GM18519 (cell line): Measurements from ENCODE around the gene INO80.

Experiments used
- ATAC-seq: cut with Tn5 transposase; IDR thresholded peaks from one replicate; pipeline ENCODE4 v1.9.1; 2021; ENCODE audit warnings: mild to moderate bottlenecking, moderate library complexity; ENCODE audit not compliant: unreplicated experiment, low FRiP score

INO80 gene

DNA sequence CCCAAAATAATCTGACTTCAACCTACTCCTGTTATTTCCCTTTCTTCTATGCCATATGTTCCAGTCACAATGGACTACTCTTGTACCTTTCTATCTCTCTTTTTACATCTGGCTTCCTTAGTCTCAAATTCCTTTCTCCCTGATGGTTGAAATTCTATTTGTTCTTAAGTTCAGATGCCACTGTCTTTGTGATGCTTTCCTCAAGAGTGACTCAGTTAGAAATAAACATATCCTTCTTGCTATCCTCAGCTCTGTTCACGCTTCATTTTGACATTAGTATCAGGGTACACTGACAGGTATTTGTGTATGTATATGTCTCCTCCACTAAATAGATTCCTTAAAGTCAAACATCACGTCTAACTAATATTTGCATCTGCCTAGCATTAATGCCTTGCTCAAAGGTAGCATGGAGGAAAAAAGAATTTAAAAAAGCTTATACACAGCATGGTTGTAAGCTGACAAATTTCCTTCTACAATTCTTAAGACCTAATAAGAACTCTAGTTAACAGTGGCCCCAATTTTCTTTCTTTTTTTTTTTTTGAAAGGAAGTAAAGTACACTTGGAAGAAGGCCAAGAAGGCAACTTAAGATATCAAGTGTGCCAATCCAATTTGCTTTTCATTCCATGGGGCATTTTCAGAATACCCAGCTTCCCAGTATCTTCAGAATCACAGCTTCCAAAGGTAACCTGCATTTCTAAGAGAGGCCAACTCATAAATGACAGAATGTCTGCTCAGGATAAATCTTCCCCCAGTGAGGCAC, 104.8 kb downstream of the INO80 start:
- ATAC-seq: no peak

DNA sequence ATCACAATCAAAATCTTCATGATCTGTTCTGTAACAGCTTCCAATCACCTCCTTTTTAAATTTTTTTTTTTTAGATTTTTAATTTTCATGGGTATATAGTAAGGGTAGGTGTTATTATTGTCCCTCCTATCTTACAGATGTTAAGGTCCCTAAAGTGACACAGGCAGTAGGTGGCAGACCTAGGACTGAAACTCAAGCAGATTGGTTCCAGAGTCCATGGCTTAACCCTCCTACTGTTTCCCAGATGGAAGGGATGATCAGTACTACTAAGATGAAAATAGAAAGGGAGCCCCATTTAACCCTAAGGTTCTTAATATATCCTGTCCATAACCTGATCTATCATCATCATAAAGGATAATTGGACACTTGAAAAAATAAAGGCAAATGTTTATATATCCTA, 105.7 kb downstream of the INO80 start:
- ATAC-seq: no peak

DNA sequence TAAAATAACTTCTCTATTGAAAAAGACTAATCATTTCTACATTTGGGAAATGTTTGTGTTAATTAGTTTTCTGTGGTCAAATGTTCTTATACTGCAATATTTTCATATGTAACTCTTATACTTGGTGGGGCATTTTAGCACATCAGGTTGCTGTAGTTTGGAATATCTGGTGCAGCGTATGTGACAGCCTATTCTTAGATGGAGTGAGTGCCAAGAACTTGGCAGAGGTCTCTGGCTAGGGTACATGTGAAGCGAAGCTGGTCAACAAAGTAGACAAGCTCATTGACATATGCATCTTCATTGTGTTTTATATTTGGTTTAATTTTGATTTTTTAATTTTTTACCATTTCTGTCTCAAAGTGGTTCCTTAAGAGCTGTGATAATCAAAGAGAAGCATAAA, 109.6 kb downstream of the INO80 start:
- no peak for ATAC-seq

DNA sequence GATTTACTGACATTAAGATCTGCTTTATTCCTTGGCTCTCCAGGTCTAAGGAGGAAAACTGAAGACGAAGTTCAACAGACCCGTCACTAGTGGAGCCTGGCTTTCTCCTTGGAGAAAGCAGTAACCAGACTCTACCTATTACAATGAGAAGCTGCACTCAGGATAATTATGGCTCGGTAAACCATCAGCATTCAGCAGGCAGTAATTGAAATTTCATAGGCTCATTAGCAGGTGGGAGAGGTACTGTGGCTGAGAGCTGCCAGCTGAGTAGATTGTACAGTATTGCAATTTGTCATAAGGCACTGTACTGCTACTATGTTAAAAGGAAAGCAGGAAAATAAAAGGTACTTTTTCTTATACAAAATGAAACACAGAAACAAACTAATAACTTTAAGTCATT, 111.6 kb downstream of the INO80 start:
- no peak for ATAC-seq

DNA sequence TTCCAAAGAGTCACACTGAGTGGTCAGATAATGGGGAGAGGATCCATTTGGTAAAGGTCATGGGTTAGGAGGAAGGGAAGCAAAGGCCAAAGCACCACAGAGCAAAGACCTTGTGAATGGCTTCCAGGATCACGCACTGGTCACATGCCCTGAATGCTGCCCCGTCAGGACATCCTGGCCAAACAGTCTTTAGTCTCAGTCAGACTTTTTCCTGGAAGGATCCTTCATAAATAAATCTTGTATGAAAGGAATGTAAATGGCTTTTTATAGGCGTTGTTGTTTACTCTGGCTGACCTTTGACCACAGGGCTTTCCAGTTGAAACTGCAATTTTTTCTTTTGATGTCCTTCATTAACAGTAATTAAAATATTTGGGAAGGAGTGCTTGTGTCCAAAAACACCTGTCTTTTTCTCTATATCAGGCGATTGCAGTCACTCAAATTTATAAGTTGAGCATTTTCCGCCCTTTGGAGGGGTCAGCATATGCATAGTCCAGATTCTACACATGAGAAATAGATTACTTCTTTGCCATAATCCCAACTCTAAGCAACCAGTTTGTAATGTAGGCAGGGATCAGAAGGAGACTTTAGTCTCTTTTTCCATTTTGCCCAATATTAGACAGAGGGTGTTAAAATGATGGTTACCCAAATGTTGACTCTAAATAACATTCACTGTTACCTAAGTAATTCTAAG, 114.4 kb downstream of the INO80 start:
- ATAC-seq: no peak

DNA sequence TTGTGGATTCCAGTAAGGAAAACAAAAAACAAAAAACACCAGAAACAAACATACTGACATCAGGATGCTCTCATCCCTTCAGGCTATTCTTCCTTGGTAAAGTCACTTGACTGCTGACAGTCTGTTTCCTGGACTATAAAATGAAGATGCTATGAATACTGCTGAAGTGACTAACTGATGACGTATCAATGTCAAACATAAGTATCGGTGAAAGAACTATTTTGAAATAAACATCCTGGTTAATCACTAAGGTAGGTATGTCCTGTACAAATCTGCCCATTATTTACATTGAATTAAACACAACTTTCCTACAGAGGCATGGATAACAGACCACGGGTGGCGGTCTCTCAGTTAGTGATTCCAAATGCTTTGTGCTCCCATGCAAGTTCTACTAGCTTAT, 116.9 kb downstream of the INO80 start:
- no peak for ATAC-seq

DNA sequence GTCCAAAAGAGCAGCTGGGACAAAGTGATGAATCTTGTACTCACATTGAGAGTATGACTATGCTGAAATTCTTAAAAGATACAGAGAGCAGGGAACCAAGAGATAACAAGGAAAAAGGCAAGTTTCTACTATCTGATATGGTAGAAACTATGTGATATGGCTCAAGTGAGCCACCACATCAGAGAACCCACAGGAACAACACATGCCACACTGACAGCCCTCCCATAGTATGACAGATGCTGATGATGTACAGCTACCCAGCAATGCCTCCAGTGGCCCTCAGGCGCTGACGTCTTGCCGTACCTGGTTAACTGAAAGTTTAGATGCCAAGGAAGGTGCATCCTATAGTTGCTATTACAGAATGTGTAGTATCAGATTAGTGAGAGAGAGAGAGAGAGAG, 120.4 kb downstream of the INO80 start:
- ATAC-seq: no peak

DNA sequence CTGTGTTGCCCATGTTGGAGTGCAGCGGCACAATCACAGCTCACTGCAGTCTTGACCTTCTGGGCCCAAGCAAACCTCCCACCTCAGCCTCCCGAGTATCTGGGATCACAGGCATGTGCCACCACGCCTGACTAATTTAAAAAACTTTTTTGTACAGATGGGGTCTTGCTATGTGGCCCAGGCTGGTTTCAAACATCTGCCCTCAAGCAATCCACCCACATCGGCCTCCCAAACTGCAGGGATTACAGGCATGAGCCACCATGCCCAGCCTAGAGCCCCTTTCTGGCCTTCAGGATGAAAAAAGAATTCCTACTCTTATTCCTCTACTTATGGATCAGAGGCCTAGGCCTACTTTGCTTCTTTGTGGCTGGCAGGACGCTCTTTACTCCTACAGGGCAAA, 123.3 kb downstream of the INO80 start:
- ATAC-seq: no peak

DNA sequence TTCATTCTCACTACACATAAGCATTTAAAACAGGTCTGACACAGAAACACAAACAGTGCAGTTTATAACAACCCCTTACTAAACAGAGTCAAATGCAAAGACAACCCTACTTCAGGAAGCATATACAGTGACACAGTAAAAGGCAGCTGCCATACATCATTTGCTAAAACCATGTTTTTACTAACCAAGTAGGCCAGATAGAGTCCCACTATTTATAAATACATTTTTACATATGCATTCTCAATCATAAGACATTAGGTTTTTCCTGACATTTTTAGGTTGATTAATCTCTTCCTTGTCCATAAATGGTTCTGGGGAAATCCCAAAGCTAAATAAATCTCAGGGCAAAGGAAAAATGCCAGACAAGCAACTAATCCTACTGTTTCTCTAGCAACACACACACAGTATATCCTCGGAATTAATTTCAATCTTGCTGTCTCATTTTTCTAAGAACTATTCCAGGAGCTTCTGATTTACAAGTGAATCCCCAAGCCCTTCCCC, 123.8 kb downstream of the INO80 start:
- no peak for ATAC-seq

DNA sequence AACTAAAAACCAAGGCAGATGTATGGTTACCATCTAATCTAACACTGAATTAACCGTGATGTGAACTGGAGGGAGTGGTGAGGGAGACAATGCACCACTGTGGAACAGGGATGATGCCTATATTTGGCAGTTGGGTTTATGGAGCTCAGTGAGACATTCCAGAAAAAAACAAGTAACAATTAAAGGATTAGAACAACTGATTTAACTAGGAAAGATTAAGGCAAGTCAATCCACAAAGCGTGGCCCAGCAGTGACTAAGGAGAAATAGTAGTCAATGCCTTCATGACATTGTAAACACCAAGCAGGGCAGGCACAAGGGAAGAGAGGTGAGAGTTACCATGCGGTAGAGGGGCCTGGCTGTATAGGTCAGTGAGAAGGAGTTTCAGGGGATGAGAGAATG, 124.7 kb downstream of the INO80 start:
- ATAC-seq: no peak

DNA sequence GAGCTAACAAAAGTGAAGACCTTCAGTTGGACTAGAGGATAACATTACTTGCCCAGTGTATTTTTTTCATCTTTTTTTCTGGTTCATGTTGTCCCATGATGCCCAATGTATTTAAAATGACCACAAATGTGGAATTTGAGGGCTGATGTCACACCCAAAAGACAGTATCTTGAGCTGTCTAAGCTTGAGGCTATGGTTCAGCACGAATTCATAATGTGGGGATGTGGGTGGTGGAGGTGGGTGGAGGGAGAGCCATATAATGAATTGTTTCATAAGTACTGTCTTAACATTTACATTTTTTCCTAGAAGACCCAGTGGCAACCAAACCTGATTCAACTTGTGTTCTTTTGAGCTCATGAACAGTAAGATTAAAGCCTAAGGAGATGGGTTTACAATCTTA, 125.3 kb downstream of the INO80 start:
- ATAC-seq: no peak

DNA sequence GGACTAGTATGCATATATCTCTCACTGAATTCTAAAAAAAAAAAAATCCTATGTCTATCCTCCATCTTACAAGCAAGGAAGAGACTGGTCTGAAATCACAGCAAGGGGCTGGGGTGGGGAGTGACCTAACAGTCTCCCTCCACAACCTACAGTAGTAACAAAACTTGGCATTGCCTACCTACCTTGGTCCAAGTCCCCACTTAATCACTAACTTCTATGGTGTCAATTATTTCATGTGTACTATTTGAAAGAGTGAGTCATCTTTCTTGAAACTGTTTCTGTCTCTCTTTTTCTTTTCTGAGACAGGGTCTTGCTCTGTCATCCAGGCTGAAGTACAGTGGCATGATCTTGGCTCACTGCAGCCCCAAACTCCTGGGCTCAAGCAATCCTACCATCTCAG, 126.0 kb downstream of the INO80 start:
- no peak for ATAC-seq

DNA sequence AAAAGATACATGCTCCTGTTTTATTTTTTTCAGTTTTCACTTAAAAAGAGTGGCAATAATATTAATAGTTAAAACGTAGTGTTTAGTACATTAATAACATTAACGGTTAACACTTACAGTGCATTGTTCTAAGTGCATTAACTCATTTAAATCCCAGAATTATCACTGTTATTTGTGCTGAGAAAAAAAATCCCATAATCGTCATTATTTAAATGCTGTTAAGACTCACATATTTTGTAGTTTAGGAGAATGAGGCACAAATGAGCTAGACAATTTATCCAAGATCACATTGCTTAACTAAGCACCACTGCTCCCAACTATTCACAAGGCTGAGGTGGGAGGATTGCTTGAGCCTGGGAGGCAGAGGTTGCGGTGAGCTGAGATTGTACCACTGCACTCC, 127.9 kb downstream of the INO80 start:
- ATAC-seq: no peak

DNA sequence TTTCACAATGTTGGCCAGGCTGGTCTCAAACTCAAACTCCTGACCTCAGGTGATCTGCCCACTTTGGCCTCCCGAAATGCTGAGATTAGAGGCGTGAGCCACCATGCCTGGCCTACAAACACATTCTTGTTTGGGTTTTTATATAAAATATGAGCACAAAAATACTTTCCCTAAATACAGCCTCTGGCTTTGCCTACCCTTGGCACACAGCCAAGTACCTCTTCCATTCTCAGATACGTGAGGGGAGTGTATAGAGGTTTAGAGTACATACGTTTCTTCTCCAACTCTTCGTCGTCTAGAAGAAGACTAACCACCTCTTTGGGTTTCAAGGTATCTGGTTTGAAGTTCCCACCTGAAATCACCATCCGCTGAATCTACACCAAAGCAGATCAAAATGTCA, 129.3 kb downstream of the INO80 start:
- no peak for ATAC-seq

DNA sequence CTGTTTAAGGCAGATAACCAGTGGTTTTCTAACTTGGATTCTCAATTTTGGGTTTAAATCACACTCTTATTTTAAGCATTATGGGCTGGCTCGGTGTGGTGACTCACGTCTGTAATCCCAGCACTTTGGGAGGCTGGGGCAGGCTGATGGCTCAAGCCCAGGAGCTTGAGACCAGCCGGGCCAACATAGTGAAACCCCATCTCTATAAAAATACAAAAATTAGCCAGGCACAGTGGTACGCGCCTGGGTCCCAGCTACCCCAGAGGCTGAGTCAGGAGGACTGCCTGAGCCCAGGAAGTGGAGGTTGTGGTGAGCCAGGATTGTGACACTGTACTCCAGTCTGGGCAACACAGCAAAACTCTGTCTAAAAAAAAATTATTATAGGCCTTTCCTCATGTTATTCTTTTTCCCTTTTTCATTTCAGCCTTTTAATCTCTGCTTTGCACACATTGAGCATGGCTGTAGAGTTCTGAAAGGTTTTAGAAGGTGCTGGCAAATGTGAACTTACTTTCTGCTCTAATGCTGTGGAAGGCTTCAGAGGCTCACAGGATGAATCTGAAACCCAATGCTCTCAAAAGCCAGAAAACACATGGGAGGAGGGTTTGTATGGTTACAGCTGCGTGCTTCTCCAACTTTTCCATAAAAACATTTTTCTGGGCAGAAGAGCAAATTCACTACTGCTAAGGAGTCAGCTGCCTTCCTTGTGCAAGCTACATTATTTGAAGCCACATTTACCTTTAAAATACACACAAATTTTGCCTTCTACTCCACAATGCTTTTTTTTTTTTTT, 130.3 kb downstream of the INO80 start:
- no peak for ATAC-seq

DNA sequence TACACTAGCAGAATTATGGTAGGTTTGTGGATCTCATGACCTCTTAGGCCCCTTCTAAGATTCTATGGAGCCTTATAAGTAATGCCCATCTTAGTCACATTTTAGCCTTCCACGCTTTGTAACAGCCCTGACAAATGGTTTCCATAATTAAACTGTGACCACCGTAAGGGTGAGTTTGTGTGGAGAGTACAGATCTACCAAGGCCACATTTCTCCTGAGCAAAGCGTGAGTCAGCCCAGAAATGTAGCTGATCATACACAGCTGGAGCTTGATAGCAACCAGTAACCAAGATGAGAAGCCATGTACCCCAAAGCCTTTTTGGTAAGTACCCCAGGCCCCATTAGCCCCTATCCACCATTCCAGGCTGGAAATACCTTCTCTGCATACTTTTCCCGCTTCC, 131.1 kb downstream of the INO80 start:
- no peak for ATAC-seq

DNA sequence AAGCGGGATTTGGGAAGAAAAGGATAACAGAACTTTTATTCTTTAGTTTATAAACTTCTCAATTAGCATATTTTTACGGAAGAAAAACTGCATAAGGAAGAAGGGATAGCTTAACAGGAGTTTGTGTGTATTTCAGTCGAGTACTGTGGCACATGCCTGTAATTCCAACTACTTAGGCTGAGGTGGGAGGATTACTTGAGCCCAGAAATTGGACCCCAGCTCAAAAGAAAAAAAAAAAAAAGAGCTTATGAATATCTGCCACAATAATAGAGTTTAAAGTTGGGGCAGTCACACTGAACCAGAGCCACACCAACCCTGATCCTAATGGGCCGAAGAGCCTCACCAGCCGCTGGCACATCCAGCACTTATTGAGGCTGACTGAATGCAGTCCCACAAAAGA, 131.7 kb downstream of the INO80 start:
- ATAC-seq: no peak

DNA sequence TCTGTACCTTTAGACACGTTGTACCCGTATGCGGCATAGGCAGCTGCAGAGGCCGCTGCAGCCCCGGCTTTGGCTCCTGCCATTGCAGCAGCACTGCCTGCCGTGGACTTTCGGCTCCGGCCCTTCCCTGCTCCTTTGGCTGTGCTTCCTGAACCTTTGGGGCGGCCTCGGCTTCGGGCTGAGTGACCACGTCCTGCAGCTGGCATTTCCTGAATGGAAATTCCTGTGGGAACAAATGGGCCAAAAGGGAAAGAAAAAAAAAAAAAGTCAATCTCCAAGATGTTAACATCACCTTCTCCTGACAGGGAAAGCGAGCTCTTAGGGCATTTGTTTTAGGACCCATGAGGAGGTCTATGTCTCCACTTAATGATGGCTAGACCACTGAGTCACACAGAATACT, 133.2 kb downstream of the INO80 start:
- no peak for ATAC-seq

DNA sequence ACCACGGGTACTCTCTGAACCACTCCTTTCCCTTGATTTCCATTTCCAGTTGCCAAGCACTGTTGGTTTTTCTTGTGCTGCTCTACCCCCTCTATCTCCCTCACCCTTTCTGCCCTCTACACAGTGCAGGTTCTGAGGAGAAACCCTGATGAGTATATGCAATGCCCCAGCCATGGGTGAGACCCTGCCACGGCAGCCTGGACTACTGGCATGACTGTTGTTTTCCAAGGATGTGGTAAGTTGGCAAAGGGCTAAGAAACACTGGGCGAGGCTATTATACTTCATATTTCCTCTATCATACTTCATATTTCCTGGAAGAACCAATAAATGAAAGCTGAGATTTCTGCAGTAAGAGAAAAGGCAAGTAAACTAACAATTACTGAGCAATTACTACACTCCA, 134.9 kb downstream of the INO80 start:
- no peak for ATAC-seq

DNA sequence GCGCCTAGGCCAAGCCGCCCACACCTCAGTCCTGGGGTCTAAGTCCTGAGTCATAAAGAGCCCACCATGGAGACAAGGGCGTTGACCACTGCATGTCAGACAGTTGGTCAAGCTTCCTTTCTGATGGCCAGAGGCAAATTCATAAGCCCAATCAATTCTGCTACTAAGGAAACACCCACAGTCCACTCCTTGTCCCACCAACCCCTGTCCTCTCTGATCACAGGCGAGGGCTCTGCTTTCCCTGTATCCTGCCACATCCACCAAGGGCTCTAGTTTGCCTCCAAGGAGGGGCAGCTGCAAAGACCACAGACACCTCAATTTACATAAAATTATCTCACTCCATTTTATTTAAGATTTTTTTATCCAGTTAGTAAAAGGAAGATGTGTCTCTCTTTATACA, 137.5 kb downstream of the INO80 start:
- no peak for ATAC-seq

DNA sequence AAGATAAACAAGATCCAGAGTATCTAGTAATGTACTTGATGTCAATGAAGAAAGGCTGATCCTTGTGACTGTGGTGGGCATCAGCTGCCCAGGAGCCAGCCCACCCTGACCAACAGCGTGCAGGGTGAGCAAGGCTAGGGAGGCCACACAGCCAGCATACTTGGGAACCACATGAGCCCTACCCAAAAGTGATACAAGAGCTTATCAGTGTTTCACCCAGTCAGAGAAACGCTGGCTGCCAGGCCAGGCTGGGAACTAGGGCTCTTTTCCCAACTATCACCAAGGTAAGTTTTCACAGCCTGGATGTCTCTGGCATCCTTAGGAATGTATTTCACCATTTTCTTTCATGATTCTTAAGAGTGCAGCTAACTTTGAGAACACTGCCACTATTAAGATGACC, 137.9 kb downstream of the INO80 start:
- no peak for ATAC-seq
